ENCODE measurements around the gene BRIP1.

DNA sequence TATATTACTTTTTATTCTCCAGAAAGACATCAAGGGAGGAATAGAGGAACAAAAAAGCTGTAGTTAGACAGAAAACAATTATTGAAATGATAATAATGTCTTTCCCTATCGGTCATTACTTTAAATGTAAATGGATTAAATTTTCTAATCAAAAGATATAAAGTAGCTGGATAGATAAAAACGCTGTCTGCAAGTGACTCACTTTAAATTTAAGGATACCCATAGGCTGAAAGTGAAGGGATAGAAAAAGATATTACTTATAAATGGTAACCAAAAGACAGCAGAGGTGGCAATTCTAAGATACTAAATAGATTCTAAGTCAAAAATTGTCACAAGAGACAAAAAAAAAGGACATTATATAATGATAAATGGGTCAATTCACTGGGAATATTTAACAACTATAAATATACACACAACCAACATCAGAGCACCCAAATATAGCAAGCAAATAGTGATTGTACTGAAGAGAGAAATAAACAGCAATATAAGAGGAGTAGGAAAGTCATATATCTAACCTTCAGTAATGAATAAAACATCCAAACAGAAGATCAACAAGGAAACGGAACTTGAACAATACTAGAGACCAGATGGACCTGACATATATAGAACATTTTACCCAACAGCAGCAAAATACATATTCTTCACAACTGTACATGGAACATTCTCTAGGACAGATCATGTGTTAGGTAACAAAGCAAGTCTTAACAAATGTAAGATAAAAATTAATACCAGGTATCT is 116.9 kb downstream of the BRIP1 start:
- no peak for TF ChIP-seq EZH2phosphoT487 (IDR thresholded peaks at IDR 0.05; ENCODE audit: unreplicated experiment)
- TF ChIP-seq, protein P1, sequence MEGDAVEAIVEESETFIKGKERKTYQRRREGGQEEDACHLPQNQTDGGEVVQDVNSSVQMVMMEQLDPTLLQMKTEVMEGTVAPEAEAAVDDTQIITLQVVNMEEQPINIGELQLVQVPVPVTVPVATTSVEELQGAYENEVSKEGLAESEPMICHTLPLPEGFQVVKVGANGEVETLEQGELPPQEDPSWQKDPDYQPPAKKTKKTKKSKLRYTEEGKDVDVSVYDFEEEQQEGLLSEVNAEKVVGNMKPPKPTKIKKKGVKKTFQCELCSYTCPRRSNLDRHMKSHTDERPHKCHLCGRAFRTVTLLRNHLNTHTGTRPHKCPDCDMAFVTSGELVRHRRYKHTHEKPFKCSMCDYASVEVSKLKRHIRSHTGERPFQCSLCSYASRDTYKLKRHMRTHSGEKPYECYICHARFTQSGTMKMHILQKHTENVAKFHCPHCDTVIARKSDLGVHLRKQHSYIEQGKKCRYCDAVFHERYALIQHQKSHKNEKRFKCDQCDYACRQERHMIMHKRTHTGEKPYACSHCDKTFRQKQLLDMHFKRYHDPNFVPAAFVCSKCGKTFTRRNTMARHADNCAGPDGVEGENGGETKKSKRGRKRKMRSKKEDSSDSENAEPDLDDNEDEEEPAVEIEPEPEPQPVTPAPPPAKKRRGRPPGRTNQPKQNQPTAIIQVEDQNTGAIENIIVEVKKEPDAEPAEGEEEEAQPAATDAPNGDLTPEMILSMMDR (conservative IDR thresholded peaks at IDR 0.05; ENCODE audit: low read depth in 2 of 2): no peak

All from GM23338 (cell line).